ENCODE measurements around the gene B4GALNT2.

- no peak for TF ChIP-seq POLR2A (IDR thresholded peaks at IDR 0.05; ENCODE audit: low read depth, low read length)
- TF ChIP-seq TAF1 (IDR thresholded peaks at IDR 0.05; ENCODE audit: borderline replicate concordance, low read depth, low read length) = no peak
- TF ChIP-seq POLR2AphosphoS5 (IDR thresholded peaks at IDR 0.05; ENCODE audit: low read depth, low read length) = no peak
These were observed 36.1 kb downstream of the B4GALNT2 start for GRCh38 chr17:49168706-49169105.
